ENCODE data around the gene MMP27. TPM values are rescaled to one million over a fixed set of nuclear protein-coding genes. Genes with fewer than 3 reads are reported as not detected.

The MMP27 gene
- total RNA-seq, 3 donors from 2014 or later (not counting 1 experiment from before 2014, with no cell fraction given), result not detected

DNA sequence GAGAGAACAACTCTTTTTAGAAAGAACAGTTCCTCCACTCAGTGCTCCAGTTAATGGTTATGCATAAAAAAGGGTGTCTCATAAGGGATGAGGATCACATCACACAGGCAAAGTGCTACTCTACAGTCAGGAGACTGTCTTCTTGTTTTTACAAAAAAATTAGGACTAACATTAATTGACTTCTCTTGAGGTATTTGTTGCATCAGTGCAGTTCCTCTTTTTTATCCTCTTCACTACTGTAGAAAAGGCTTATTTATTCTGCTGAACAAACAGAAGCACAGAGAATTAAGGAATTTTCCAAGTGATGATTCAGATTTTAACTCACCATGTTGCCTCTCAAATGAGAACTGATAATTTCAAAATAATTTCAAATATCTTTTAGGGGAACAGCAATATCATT, 17.3 kb upstream of the MMP27 start:
- intact Hi-C loops (cut with micrococcal nuclease), result no loop called here
- no peak overlapping the region for H3K27ac ChIP-seq (ENCODE audit: low read length)
- H3K9me3 Mint-ChIP-seq, result peaks cover 0 to 2% of the 10 kb centered on the region in 2 donors
- H3K27me3 Mint-ChIP-seq (ENCODE audit: low read depth in 2 of 2), result no peaks in the 10 kb centered on the region
- H3K4me3 Mint-ChIP-seq, result no peak overlapping the region
- ATAC-seq (no peak), DNase-seq (no peak)
- H3K36me3 ChIP-seq (ENCODE audit: control insufficient read depth, insufficient read depth, low read length), result no peaks in the 10 kb centered on the region
- TF ChIP-seq, protein P1, sequence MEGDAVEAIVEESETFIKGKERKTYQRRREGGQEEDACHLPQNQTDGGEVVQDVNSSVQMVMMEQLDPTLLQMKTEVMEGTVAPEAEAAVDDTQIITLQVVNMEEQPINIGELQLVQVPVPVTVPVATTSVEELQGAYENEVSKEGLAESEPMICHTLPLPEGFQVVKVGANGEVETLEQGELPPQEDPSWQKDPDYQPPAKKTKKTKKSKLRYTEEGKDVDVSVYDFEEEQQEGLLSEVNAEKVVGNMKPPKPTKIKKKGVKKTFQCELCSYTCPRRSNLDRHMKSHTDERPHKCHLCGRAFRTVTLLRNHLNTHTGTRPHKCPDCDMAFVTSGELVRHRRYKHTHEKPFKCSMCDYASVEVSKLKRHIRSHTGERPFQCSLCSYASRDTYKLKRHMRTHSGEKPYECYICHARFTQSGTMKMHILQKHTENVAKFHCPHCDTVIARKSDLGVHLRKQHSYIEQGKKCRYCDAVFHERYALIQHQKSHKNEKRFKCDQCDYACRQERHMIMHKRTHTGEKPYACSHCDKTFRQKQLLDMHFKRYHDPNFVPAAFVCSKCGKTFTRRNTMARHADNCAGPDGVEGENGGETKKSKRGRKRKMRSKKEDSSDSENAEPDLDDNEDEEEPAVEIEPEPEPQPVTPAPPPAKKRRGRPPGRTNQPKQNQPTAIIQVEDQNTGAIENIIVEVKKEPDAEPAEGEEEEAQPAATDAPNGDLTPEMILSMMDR (IDR thresholded peaks at IDR 0.05), result no peak
- no peaks in the 10 kb centered on the region for H3K9me3 ChIP-seq (ENCODE audit: control insufficient read depth, insufficient read depth, low read length)
- H3K27ac Mint-ChIP-seq, result no peak overlapping the region
- no peaks in the 10 kb centered on the region for H3K4me1 Mint-ChIP-seq
- no peaks in the 10 kb centered on the region for H3K4me1 ChIP-seq (ENCODE audit: control insufficient read depth, insufficient read depth, low read length)
- no peaks in the 10 kb centered on the region for H3K36me3 Mint-ChIP-seq
- H3K4me3 ChIP-seq (ENCODE audit: low read length), result no peak overlapping the region
- H3K27me3 ChIP-seq (ENCODE audit: control insufficient read depth, insufficient read depth, low read length), result peaks cover 2% of the 10 kb centered on the region

DNA sequence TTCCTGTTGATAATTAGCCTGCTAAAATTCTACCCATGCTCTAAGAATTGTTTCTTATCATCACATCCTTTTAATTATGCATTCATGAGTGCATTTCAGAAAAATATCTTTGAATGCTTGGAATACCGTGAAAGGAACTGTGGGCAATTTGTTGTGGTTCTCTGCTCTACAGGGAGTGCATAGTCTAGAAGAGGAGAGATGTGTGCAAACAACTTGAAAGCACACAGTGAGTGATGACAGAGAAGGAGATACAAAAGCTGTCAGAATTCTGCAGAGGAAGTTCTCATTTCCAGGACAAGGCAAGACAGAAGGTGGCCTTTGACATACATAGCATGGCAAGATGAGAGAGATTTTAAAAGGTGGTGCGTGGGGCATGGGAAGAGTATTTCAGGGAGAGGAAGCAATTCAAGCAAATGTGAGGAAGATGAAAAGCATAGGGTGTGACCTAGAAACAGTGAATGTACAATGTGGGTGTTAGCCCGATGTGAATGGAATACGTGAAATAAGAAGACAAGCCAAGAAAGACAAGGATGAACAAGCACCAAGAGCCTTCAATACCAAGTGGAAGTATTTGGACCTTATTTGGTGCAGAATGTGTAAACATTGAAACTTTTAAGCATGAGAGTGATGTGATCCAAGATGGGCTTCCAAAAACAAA, 14.2 kb upstream of the MMP27 start:
- no peaks in the 10 kb centered on the region for H3K36me3 Mint-ChIP-seq
- no peak overlapping the region for H3K27ac Mint-ChIP-seq
- Histone ChIP-seq H3K27me3 (ENCODE audit: control insufficient read depth, insufficient read depth, low read length) (peaks cover 2% of the 10 kb centered on the region), H3K36me3 (ENCODE audit: control insufficient read depth, insufficient read depth, low read length) (no peaks in the 10 kb centered on the region), H3K4me3 (ENCODE audit: low read length) (no peak overlapping the region), H3K4me1 (ENCODE audit: control insufficient read depth, insufficient read depth, low read length) (no peaks in the 10 kb centered on the region), H3K27ac (ENCODE audit: low read length) (no peak overlapping the region), H3K9me3 (ENCODE audit: control insufficient read depth, insufficient read depth, low read length) (no peaks in the 10 kb centered on the region)
- DNase-seq (no peak), ATAC-seq (no peak)
- TF ChIP-seq, protein P1 (IDR thresholded peaks at IDR 0.05), result no peak
- no peaks in the 10 kb centered on the region for H3K27me3 Mint-ChIP-seq (ENCODE audit: low read depth in 2 of 2)
- no peaks in the 10 kb centered on the region for H3K4me1 Mint-ChIP-seq
- no peak overlapping the region for H3K4me3 Mint-ChIP-seq
- peaks cover 0 to 2% of the 10 kb centered on the region in 2 donors for H3K9me3 Mint-ChIP-seq
- WGBS (ENCODE audit: insufficient coverage), result 69% methylated on average over 4 of the region's 4 CpGs
- intact Hi-C loops (cut with micrococcal nuclease), result no loop called here

DNA sequence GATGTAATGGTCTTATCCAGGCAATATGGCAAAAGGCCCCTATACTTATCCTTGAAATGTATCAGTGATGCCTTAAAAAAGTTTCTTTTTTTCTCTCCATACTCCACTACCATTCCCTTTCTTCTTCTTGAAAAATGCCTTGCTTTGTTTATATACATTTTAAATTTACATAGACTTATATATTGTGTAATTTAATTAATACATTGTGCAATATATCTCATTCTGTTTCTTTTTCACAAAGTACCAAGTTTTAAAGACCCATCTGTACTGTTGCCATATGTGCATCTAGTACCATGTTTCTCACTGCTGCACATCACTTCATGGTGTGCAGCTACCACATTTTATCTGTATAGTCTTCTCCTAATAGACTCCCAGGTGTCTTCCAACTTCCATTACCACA, 11.7 kb upstream of the MMP27 start:
- no peaks in the 10 kb centered on the region for H3K4me1 Mint-ChIP-seq
- intact Hi-C loops (cut with micrococcal nuclease), result no loop called here
- ATAC-seq, result no peak

More for the DNA sequence above, 11.7 kb upstream of the MMP27 start:
- Mint-ChIP-seq H3K9me3 (peaks cover 0 to 2% of the 10 kb centered on the region in 2 donors), H3K4me3 (no peak overlapping the region), H3K27ac (no peak overlapping the region), H3K27me3 (ENCODE audit: low read depth in 2 of 2) (no peaks in the 10 kb centered on the region), H3K36me3 (no peaks in the 10 kb centered on the region)
- Histone ChIP-seq H3K4me3 (ENCODE audit: low read length) (no peak overlapping the region), H3K27ac (ENCODE audit: low read length) (no peak overlapping the region), H3K27me3 (ENCODE audit: control insufficient read depth, insufficient read depth, low read length) (peaks cover 6% of the 10 kb centered on the region), H3K36me3 (ENCODE audit: control insufficient read depth, insufficient read depth, low read length) (no peaks in the 10 kb centered on the region), H3K9me3 (ENCODE audit: control insufficient read depth, insufficient read depth, low read length) (no peaks in the 10 kb centered on the region), H3K4me1 (ENCODE audit: control insufficient read depth, insufficient read depth, low read length) (no peaks in the 10 kb centered on the region)
- DNase-seq, result no peak
- TF ChIP-seq, protein P1 (IDR thresholded peaks at IDR 0.05), result no peak
